Urinary bladder (tissue), 4 donors: ENCODE data around the gene TANGO6. TPM values are rescaled to one million over a fixed set of nuclear protein-coding genes. Genes with fewer than 3 reads are reported as not detected.
A peak's percentile ranks its signal among the peaks of the same experiment; 100 is the strongest.

Experiments used
- DNase-seq: peaks from one replicate; pipeline ENCODE4 v3.0.0-alpha.2; 2015; ENCODE audit errors: extremely low spot score
- H3K27ac ChIP-seq: one replicate; pipeline ENCODE4 v1.5.1; 2013; ENCODE audit warnings: low read depth, mild to moderate bottlenecking, moderate library complexity
- H3K36me3 ChIP-seq: one replicate; pipeline ENCODE4 v1.6.1; 2013; ENCODE audit warnings: mild to moderate bottlenecking, moderate library complexity; ENCODE audit not compliant: insufficient read depth
- H3K4me1 ChIP-seq: one replicate; pipeline ENCODE4 v1.6.1; 2013; ENCODE audit warnings: mild to moderate bottlenecking, moderate library complexity; ENCODE audit not compliant: insufficient read depth
- H3K4me3 ChIP-seq: one replicate; pipeline ENCODE4 v1.5.1; 2013; ENCODE audit warnings: low read depth, low read length
- WGBS: extraction: QIAGEN DNeasy Blood & Tissue Kit; methylation state at CpG from one replicate; pipeline ENCODE4 v1.1.7; 2013; 5-methylcytosine and 5-hydroxymethylcytosine counted together
- polyA plus RNA-seq: library from polyadenylated mRNA; stranded (reverse); fragments of 200-250 nt; gene quantifications from one replicate; pipeline ENCODE4 v1.2.3, GENCODE V29; 2013
- total RNA-seq: library from RNA; depleted of rRNA; stranded (reverse); fragments of >200 nt; gene quantifications from one replicate; pipeline ENCODE4 v1.2.3, GENCODE V29; 2014
- donor health status: healthy with polysubstance abuse.
- donor health status: healthy.

The TANGO6 gene
- 21.4 TPM for total RNA-seq
- 11.6 TPM for polyA plus RNA-seq

GRCh38 chr16:68843482-68844210 is at the start of gene TANGO6:
TSS of gene TANGO6 (plus strand) at chr16:68843531. CDS start at chr16:68843618, 87 bp downstream.
- Histone ChIP-seq H3K4me1 (no peaks in the 10 kb centered on the region), H3K27ac (peak within 1 kb of the TSS; percentile 69), H3K4me3 (peak within 1 kb of the TSS; percentile 61), H3K36me3 (no peaks in the 10 kb centered on the region)
- WGBS: under 1% methylated on average over 55 of the region's 55 CpGs
- peak; percentile 42 for DNase-seq

- Histone ChIP-seq H3K4me3 (no peak overlapping the region), H3K27ac (no peak overlapping the region), H3K36me3 (no peaks in the 10 kb centered on the region), H3K4me1 (no peaks in the 10 kb centered on the region)
- no peak for DNase-seq
- WGBS: 83% methylated on average over 2 of the region's 2 CpGs
These were observed 44.9 kb upstream of the TANGO6 start for GRCh38 chr16:68798398-68798797.

GRCh38 chr16:68800257-68800875 is 43.0 kb upstream of the TANGO6 start:
- Histone ChIP-seq H3K36me3 (no peaks in the 10 kb centered on the region), H3K4me1 (no peaks in the 10 kb centered on the region), H3K4me3 (no peak overlapping the region), H3K27ac (no peak overlapping the region)
- DNase-seq: peak; percentile 89
- 6% methylated on average over 5 of the region's 5 CpGs for WGBS

GRCh38 chr16:68802190-68802589 is 41.1 kb upstream of the TANGO6 start:
- DNase-seq: no peak
- Histone ChIP-seq H3K36me3 (no peaks in the 10 kb centered on the region), H3K4me3 (no peak overlapping the region), H3K4me1 (no peaks in the 10 kb centered on the region), H3K27ac (no peak overlapping the region)
- 80% methylated on average over 7 of the region's 7 CpGs for WGBS

- no peak for DNase-seq
- Histone ChIP-seq H3K27ac (no peak overlapping the region), H3K4me1 (no peaks in the 10 kb centered on the region), H3K36me3 (no peaks in the 10 kb centered on the region), H3K4me3 (no peak overlapping the region)
- 95% methylated on average over 2 of the region's 2 CpGs for WGBS
These were observed 36.9 kb upstream of the TANGO6 start for GRCh38 chr16:68806422-68806821.

GRCh38 chr16:68806981-68807380 is 36.4 kb upstream of the TANGO6 start:
- WGBS: 74% methylated on average over 1 of the region's 1 CpG
- no peak for DNase-seq
- Histone ChIP-seq H3K4me3 (no peak overlapping the region), H3K27ac (no peak overlapping the region), H3K4me1 (no peaks in the 10 kb centered on the region), H3K36me3 (no peaks in the 10 kb centered on the region)

- DNase-seq: no peak
- H3K36me3 ChIP-seq: no peaks in the 10 kb centered on the region
- 41% methylated on average over 3 of the region's 3 CpGs for WGBS
- no peak overlapping the region for H3K4me3 ChIP-seq
- no peaks in the 10 kb centered on the region for H3K4me1 ChIP-seq
- no peak overlapping the region for H3K27ac ChIP-seq
These were observed 28.8 kb upstream of the TANGO6 start for GRCh38 chr16:68814516-68814915.

- DNase-seq: no peak
- no peak overlapping the region for H3K27ac ChIP-seq
- H3K4me1 ChIP-seq: no peaks in the 10 kb centered on the region
- H3K4me3 ChIP-seq: no peak overlapping the region
- WGBS: 45% methylated on average over 8 of the region's 8 CpGs
- H3K36me3 ChIP-seq: peaks cover 4% of the 10 kb centered on the region
These were observed 19.8 kb upstream of the TANGO6 start for GRCh38 chr16:68823401-68824135.

GRCh38 chr16:68825427-68825826 is 17.9 kb upstream of the TANGO6 start:
- H3K4me1 ChIP-seq: no peaks in the 10 kb centered on the region
- DNase-seq: no peak
- H3K27ac ChIP-seq: no peak overlapping the region
- peaks cover 4% of the 10 kb centered on the region for H3K36me3 ChIP-seq
- H3K4me3 ChIP-seq: no peak overlapping the region

- H3K4me1 ChIP-seq: no peaks in the 10 kb centered on the region
- H3K4me3 ChIP-seq: no peak overlapping the region
- WGBS: 87% methylated on average over 6 of the region's 6 CpGs
- H3K27ac ChIP-seq: no peak overlapping the region
- DNase-seq: no peak
- H3K36me3 ChIP-seq: peaks cover 4% of the 10 kb centered on the region
These were observed 16.7 kb upstream of the TANGO6 start for GRCh38 chr16:68826652-68827051.

- no peak overlapping the region for H3K4me3 ChIP-seq
- WGBS: 86% methylated on average over 14 of the region's 14 CpGs
- no peak for DNase-seq
- no peaks in the 10 kb centered on the region for H3K36me3 ChIP-seq
- H3K27ac ChIP-seq: no peak overlapping the region
- no peaks in the 10 kb centered on the region for H3K4me1 ChIP-seq
These were observed 10.1 kb upstream of the TANGO6 start for GRCh38 chr16:68833251-68833650.

GRCh38 chr16:68834550-68834949 is 8.8 kb upstream of the TANGO6 start:
- H3K4me3 ChIP-seq: no peak overlapping the region
- 58% methylated on average over 1 of the region's 1 CpG for WGBS
- H3K4me1 ChIP-seq: no peaks in the 10 kb centered on the region
- no peak overlapping the region for H3K27ac ChIP-seq
- no peak for DNase-seq
- no peaks in the 10 kb centered on the region for H3K36me3 ChIP-seq

- 80% methylated on average over 5 of the region's 5 CpGs for WGBS
- Histone ChIP-seq H3K4me3 (no peak overlapping the region), H3K4me1 (no peaks in the 10 kb centered on the region), H3K27ac (no peak overlapping the region), H3K36me3 (no peaks in the 10 kb centered on the region)
- no peak for DNase-seq
These were observed 7.4 kb upstream of the TANGO6 start for GRCh38 chr16:68835970-68836369.

GRCh38 chr16:68839831-68840230 is 3.5 kb upstream of the TANGO6 start:
- WGBS: 26% methylated on average over 4 of the region's 4 CpGs
- Histone ChIP-seq H3K27ac (no peak overlapping the region), H3K4me3 (no peak overlapping the region), H3K36me3 (no peaks in the 10 kb centered on the region), H3K4me1 (no peaks in the 10 kb centered on the region)
- DNase-seq: peak; percentile 64
